ENCODE measurements around the gene ITGAX. TPM values are rescaled to one million over a fixed set of nuclear protein-coding genes. Genes with fewer than 3 reads are reported as not detected.

ITGAX gene
- total and polyA plus RNA-seq, 12 donors = 1.4 to 84.9 (median 3.6) TPM

- Histone ChIP-seq H3K27ac (no peak overlapping the region), H3K9me3 (replicated peaks in 1 of 3) (no peaks in the 10 kb centered on the region), H3K4me1 (replicated peaks in 1 of 2) (no peaks in the 10 kb centered on the region), H3K4me3 (no peak overlapping the region), H3K27me3 (no peaks in the 10 kb centered on the region), H3K36me3 (replicated peaks in 1 of 2) (no peaks in the 10 kb centered on the region)
- WGBS, 4 donors = 46 to 54% (median 53%) methylated on average over 9 of the region's 9 CpGs
- TF ChIP-seq CTCF (IDR thresholded peaks at IDR 0.05) (no peak), POLR2A (IDR thresholded peaks at IDR 0.05) (no peak)
- DNase-seq = peak in 1 of 7 donors; percentile 41
- intact Hi-C loops (cut with DNase I) = no loop called here
These were observed 10.3 kb upstream of the ITGAX start for GRCh38 chr16:31344712-31345111.

- H3K36me3 ChIP-seq (replicated peaks in 1 of 2) = no peaks in the 10 kb centered on the region
- H3K27ac ChIP-seq = no peak overlapping the region
- no peaks in the 10 kb centered on the region for H3K27me3 ChIP-seq
- no peaks in the 10 kb centered on the region for H3K4me1 ChIP-seq (replicated peaks in 1 of 2)
- no peak for DNase-seq
- intact Hi-C loops (cut with DNase I) = no loop called here
- H3K9me3 ChIP-seq (replicated peaks in 1 of 3) = no peaks in the 10 kb centered on the region
- no peak overlapping the region for H3K4me3 ChIP-seq
- WGBS, 4 donors = 64 to 82% (median 72%) methylated on average over 5 of the region's 5 CpGs
- TF ChIP-seq CTCF (IDR thresholded peaks at IDR 0.05) (no peak), POLR2A (IDR thresholded peaks at IDR 0.05) (no peak)
These were observed 7.5 kb upstream of the ITGAX start for GRCh38 chr16:31347445-31347844.

- intact Hi-C loops (cut with DNase I) = no loop called here
These were observed 6.4 kb upstream of the ITGAX start for GRCh38 chr16:31348579-31348978.

GRCh38 chr16:31350275-31351005 is 4.5 kb upstream of the ITGAX start:
- intact Hi-C loops (cut with DNase I) = no loop called here
- 70 to 84% (median 77%) methylated on average over 11 to 12 of the region's 12 CpGs for WGBS, 4 donors
- peak overlapping the region in 1 of 5 donors; percentile 49 for H3K27ac ChIP-seq
- H3K9me3 ChIP-seq (replicated peaks in 1 of 3) = no peaks in the 10 kb centered on the region
- no peaks in the 10 kb centered on the region for H3K36me3 ChIP-seq (replicated peaks in 1 of 2)
- DNase-seq = peak in 3 of 7 donors; percentile 25 to 56 (median 48)
- TF ChIP-seq POLR2A (IDR thresholded peaks at IDR 0.05) = no peak
- TF ChIP-seq CTCF (IDR thresholded peaks at IDR 0.05) = no peak
- no peak overlapping the region for H3K4me3 ChIP-seq
- H3K27me3 ChIP-seq = no peaks in the 10 kb centered on the region
- H3K4me1 ChIP-seq (replicated peaks in 1 of 2) = no peaks in the 10 kb centered on the region

More at GRCh38 chr16:31348579-31348978, 6.4 kb upstream of the ITGAX start:
- H3K4me3 ChIP-seq = no peak overlapping the region
- no peaks in the 10 kb centered on the region for H3K36me3 ChIP-seq (replicated peaks in 1 of 2)
- no peaks in the 10 kb centered on the region for H3K27me3 ChIP-seq
- 39 to 54% (median 43%) methylated on average over 3 of the region's 3 CpGs for WGBS, 4 donors
- no peaks in the 10 kb centered on the region for H3K9me3 ChIP-seq (replicated peaks in 1 of 3)
- no peak for DNase-seq
- H3K27ac ChIP-seq = no peak overlapping the region
- H3K4me1 ChIP-seq (replicated peaks in 1 of 2) = no peaks in the 10 kb centered on the region
- no peak for TF ChIP-seq POLR2A (IDR thresholded peaks at IDR 0.05)
- no peak for TF ChIP-seq CTCF (IDR thresholded peaks at IDR 0.05)
